Hepatic stellate cell (primary cell): ENCODE results near the gene MORN5.
A peak's percentile ranks its signal among the peaks of the same experiment; 100 is the strongest.

Experiments used
- DNase-seq: peaks from one replicate; pipeline ENCODE4 v3.0.0; 2011; ENCODE audit warnings: low spot score

Gene MORN5

GRCh38 chr9:122125158-122125508, 34.6 kb upstream of the MORN5 start:
- DNase-seq: peak; percentile 94

GRCh38 chr9:122125509-122126330, 34.0 kb upstream of the MORN5 start:
- DNase-seq: peak; percentile 50

- DNase-seq: peak; percentile 89
Measured at GRCh38 chr9:122126331-122127261, 33.1 kb upstream of the MORN5 start.

- no peak for DNase-seq
Measured at GRCh38 chr9:122127396-122127798, 32.3 kb upstream of the MORN5 start.

GRCh38 chr9:122128007-122128968, 31.4 kb upstream of the MORN5 start:
- no peak for DNase-seq

GRCh38 chr9:122128969-122129343, 30.8 kb upstream of the MORN5 start:
- no peak for DNase-seq

GRCh38 chr9:122129969-122130368, 29.7 kb upstream of the MORN5 start:
- no peak for DNase-seq

- DNase-seq: no peak
Measured at GRCh38 chr9:122130837-122131236, 28.9 kb upstream of the MORN5 start.

- no peak for DNase-seq
Measured at GRCh38 chr9:122131401-122132001, 28.2 kb upstream of the MORN5 start.

GRCh38 chr9:122132539-122132938, 27.2 kb upstream of the MORN5 start:
- DNase-seq: no peak

- no peak for DNase-seq
Measured at GRCh38 chr9:122133263-122133983, 26.3 kb upstream of the MORN5 start.

GRCh38 chr9:122133984-122134535, 25.6 kb upstream of the MORN5 start:
- no peak for DNase-seq

GRCh38 chr9:122134822-122135528, 24.7 kb upstream of the MORN5 start:
- DNase-seq: peak; percentile 59

- no peak for DNase-seq
Measured at GRCh38 chr9:122135529-122135859, 24.2 kb upstream of the MORN5 start.

GRCh38 chr9:122138560-122139268, 21.0 kb upstream of the MORN5 start:
- no peak for DNase-seq

- no peak for DNase-seq
Measured at GRCh38 chr9:122140368-122141193, 19.1 kb upstream of the MORN5 start.

- DNase-seq: no peak
Measured at GRCh38 chr9:122141671-122142070, 18.0 kb upstream of the MORN5 start.

- no peak for DNase-seq
Measured at GRCh38 chr9:122143296-122143695, 16.4 kb upstream of the MORN5 start.
